Measurements from ENCODE around the gene HEXIM2.

- TF ChIP-seq CTCF (conservative IDR thresholded peaks at IDR 0.05; ENCODE audit: low read depth, low read length) (no peak), EZH2 (IDR thresholded peaks at IDR 0.05; ENCODE audit: low read length, unreplicated experiment) (no peak)
Observed at GRCh38 chr17:45146890-45147580, 14.6 kb upstream of the HEXIM2 start.

All from PC-3 (cell line).